HepG2 (cell line): ENCODE measurements around the gene JTB. TPM values are rescaled to one million over a fixed set of nuclear protein-coding genes. Genes with fewer than 3 reads are reported as not detected.

Experiments
- ARHGAP35 ChIP-seq: sonication (generic); formaldehyde crosslinking; IDR thresholded peaks from 2 replicates; pipeline ENCODE4 v1.9.0; 2022; ENCODE audit warnings: mild to moderate bottlenecking, inconsistent platforms, moderate library complexity, missing genetic modification reagents, borderline replicate concordance
- FUBP1 ChIP-seq: sonication (generic); formaldehyde crosslinking; IDR thresholded peaks from 2 replicates; pipeline ENCODE4 v1.5.1; 2020; ENCODE audit warnings: missing genetic modification reagents, mild to moderate bottlenecking, borderline replicate concordance
- ZMAT3 ChIP-seq: sonication (generic); formaldehyde crosslinking; conservative IDR thresholded peaks from 2 replicates; pipeline ENCODE4 v1.7.0; 2021; ENCODE audit warnings: missing genetic modification reagents
- ZNF646 ChIP-seq: sonication (generic); formaldehyde crosslinking; IDR thresholded peaks from 2 replicates; pipeline ENCODE4 v1.9.0; 2021; ENCODE audit warnings: mild to moderate bottlenecking, missing genetic modification reagents
- ZNF75D ChIP-seq: sonication (generic); formaldehyde crosslinking; IDR thresholded peaks from 2 replicates; pipeline ENCODE4 v1.8.1; 2023; ENCODE audit warnings: missing genetic modification reagents, mild to moderate bottlenecking, borderline replicate concordance
- ZNF773 ChIP-seq: sonication (generic); formaldehyde crosslinking; IDR thresholded peaks from 2 replicates; pipeline ENCODE4 v1.4.0; 2020; ENCODE audit warnings: missing genetic modification reagents, borderline replicate concordance
- polyA plus RNA-seq, 8 experiments: library from polyadenylated mRNA; depleted of rRNA in 3 of 8; stranded (reverse) in 7 of 8; unstranded in 1 of 8; fragments of >200 nt; fragmentation: Illumina TruSeq in 4 of 8; extraction: Trizol in 4 of 8; gene quantifications; 2 replicates each; pipeline versions ENCODE4 v1.2.1 to v1.2.3, GENCODE V29; 2011 to 2016; ENCODE audit warnings: low read depth in 4 of 8, missing spikeins in 1 of 8, mixed read lengths in 1 of 8; ENCODE audit not compliant: insufficient read depth in 1 of 8
- total RNA-seq, 5 experiments: library from RNA; depleted of rRNA; stranded (reverse); fragments of >200 nt; fragmentation: Illumina TruSeq; extraction: Trizol; gene quantifications; 2 replicates each; pipeline ENCODE4 v1.2.3, GENCODE V29; 2016; ENCODE audit warnings: low read depth in 1 of 5
- TF ChIP-seq, protein P1 (sequence below): sonication (generic); formaldehyde crosslinking; IDR thresholded peaks from 2 replicates; pipeline ENCODE4 v1.4.0; 2020; ENCODE audit warnings: missing genetic modification reagents
- TF ChIP-seq, protein P2 (sequence below): sonication (generic); formaldehyde crosslinking; IDR thresholded peaks from 2 replicates; pipeline ENCODE4 v1.4.0; 2020; ENCODE audit warnings: missing genetic modification reagents

Gene JTB
- total and polyA plus RNA-seq, 2 of the 13 experiments (the other 11 are each of a cell fraction or from before 2014, with no cell fraction given) = 96.7 to 99.2 TPM

DNA sequence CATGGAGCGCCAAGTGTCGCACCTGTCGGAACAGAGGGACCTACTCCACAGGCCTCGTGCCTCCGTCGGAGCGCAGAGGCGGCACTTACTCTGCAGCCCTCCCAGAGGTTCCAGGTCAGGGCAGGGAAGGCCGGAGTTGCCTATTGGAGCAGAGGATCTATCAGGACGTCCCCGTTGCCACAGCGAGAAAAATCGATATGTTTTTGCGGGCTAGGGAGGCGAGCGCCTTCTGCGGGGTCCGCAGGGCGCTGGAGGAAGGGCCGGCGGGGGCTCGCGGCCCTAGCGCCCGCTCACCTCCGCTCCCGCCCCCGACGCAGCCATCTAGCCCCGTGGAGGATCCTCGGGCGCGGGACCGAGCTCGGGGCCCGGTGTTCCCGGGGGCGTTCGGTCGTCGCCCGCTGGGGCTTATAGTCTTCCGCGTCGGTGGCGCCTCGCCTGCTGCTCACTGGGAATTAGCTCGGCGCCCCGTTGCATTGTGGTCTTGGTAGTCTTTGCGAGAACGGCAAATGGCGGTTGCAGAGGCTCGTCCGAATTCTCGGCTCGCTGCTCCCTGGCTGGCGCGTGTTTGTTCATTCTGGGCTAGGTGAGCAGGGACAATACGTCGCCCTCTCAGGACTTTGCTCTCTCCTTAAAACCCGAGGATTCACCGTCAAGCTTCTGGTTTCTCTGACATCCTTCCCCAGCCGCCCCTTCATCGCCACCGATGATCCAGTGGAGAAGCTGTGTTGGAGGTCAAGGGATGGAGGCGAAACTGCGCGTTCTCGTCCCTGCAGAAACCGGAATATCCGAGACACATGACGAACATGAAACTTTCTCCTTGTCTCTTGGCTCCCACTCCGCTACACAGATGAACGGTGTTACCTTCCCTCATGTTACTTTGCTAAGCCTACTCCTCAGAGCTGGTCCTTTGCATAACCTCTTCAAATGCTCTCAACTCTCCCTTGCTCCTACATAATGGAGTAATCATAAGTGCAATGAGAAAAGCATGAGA, at the start of gene JTB (continued):
- peak; percentile 65; the same call in 1 of the 2 replicates for TF ChIP-seq ZMAT3 (CRISPR knock-in tag)
- TF ChIP-seq FUBP1 (CRISPR knock-in tag) = 0 out of 2 replicates have a peak, but pooled peaks have one; percentile 31
- TF ChIP-seq ZNF75D (CRISPR knock-in tag) = peak; percentile 65; the same call in 1 of the 2 replicates
- TF ChIP-seq, protein P1, sequence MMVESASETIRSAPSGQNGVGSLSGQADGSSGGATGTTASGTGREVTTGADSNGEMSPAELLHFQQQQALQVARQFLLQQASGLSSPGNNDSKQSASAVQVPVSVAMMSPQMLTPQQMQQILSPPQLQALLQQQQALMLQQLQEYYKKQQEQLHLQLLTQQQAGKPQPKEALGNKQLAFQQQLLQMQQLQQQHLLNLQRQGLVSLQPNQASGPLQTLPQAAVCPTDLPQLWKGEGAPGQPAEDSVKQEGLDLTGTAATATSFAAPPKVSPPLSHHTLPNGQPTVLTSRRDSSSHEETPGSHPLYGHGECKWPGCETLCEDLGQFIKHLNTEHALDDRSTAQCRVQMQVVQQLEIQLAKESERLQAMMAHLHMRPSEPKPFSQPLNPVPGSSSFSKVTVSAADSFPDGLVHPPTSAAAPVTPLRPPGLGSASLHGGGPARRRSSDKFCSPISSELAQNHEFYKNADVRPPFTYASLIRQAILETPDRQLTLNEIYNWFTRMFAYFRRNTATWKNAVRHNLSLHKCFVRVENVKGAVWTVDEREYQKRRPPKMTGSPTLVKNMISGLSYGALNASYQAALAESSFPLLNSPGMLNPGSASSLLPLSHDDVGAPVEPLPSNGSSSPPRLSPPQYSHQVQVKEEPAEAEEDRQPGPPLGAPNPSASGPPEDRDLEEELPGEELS = peak; percentile 9
- TF ChIP-seq ZNF646 (CRISPR knock-in tag) = no peak
- TF ChIP-seq ARHGAP35 (CRISPR knock-in tag) = peak; percentile 79
- no peak; the same call in 1 of the 2 replicates for TF ChIP-seq ZNF773
- TF ChIP-seq, protein P2, sequence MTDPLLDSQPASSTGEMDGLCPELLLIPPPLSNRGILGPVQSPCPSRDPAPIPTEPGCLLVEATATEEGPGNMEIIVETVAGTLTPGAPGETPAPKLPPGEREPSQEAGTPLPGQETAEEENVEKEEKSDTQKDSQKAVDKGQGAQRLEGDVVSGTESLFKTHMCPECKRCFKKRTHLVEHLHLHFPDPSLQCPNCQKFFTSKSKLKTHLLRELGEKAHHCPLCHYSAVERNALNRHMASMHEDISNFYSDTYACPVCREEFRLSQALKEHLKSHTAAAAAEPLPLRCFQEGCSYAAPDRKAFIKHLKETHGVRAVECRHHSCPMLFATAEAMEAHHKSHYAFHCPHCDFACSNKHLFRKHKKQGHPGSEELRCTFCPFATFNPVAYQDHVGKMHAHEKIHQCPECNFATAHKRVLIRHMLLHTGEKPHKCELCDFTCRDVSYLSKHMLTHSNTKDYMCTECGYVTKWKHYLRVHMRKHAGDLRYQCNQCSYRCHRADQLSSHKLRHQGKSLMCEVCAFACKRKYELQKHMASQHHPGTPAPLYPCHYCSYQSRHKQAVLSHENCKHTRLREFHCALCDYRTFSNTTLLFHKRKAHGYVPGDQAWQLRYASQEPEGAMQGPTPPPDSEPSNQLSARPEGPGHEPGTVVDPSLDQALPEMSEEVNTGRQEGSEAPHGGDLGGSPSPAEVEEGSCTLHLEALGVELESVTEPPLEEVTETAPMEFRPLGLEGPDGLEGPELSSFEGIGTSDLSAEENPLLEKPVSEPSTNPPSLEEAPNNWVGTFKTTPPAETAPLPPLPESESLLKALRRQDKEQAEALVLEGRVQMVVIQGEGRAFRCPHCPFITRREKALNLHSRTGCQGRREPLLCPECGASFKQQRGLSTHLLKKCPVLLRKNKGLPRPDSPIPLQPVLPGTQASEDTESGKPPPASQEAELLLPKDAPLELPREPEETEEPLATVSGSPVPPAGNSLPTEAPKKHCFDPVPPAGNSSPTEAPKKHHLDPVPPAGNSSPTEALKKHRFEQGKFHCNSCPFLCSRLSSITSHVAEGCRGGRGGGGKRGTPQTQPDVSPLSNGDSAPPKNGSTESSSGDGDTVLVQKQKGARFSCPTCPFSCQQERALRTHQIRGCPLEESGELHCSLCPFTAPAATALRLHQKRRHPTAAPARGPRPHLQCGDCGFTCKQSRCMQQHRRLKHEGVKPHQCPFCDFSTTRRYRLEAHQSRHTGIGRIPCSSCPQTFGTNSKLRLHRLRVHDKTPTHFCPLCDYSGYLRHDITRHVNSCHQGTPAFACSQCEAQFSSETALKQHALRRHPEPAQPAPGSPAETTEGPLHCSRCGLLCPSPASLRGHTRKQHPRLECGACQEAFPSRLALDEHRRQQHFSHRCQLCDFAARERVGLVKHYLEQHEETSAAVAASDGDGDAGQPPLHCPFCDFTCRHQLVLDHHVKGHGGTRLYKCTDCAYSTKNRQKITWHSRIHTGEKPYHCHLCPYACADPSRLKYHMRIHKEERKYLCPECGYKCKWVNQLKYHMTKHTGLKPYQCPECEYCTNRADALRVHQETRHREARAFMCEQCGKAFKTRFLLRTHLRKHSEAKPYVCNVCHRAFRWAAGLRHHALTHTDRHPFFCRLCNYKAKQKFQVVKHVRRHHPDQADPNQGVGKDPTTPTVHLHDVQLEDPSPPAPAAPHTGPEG (CRISPR knock-in tag) = no peak; the same call in 1 of the 2 replicates
